CD4-positive, alpha-beta memory T cell (primary cell): Measurements from ENCODE around the gene OPN3. TPM values are rescaled to one million over a fixed set of nuclear protein-coding genes. Genes with fewer than 3 reads are reported as not detected.

Source experiments
- CTCF ChIA-PET: fragments of 350-600 bp; sonication (Branson Sonifier 250); formaldehyde crosslinking; loops from one replicate; lab custom pipeline; 2021; ENCODE audit warnings: inconsistent platforms; ENCODE audit not compliant: partially characterized antibody; lab: Charles Lee
- POLR2A ChIA-PET: fragments of 350-600 bp; sonication (Branson Sonifier 250); formaldehyde crosslinking; loops from one replicate; lab custom pipeline; 2021; ENCODE audit not compliant: partially characterized antibody; lab: Charles Lee
- DNase-seq, 5 donors: peaks; one replicate each; pipeline versions ENCODE4 v3.0.0 to v3.0.0-alpha.2; 2020 to 2022; ENCODE audit warnings: mixed read lengths in 1 of 5
- H3K27ac ChIP-seq: one replicate; pipeline ENCODE4 v1.7.0; 2013; ENCODE audit warnings: low read depth, low read length
- H3K27me3 ChIP-seq: 2 replicates; pipeline ENCODE4 v1.7.0; 2013; ENCODE audit warnings: mild to moderate bottlenecking, low read length, moderate library complexity; ENCODE audit not compliant: insufficient read depth
- H3K36me3 ChIP-seq: 2 replicates; pipeline ENCODE4 v1.7.0; 2013; ENCODE audit warnings: mild to moderate bottlenecking, low read length, moderate library complexity; ENCODE audit not compliant: insufficient read depth
- H3K4me1 ChIP-seq: 2 replicates; pipeline ENCODE4 v1.7.0; 2013; ENCODE audit warnings: mild to moderate bottlenecking, low read length, moderate library complexity; ENCODE audit not compliant: insufficient read depth
- H3K4me3 ChIP-seq, 2 donors: one replicate each; pipeline ENCODE4 v1.7.0; 2013; ENCODE audit warnings: low read length in 2 of 2, mild to moderate bottlenecking in 1 of 2
- H3K9me3 ChIP-seq, 2 donors: one replicate each; pipeline ENCODE4 v1.7.0; 2013; ENCODE audit warnings: low read length in 2 of 2, control low read depth in 1 of 2; ENCODE audit not compliant: control insufficient read depth in 1 of 2
- H3K27ac Mint-ChIP-seq, 7 donors: one replicate each; pipeline ENCODE4 v1.8.0; 2020 to 2021; ENCODE audit warnings: mixed read lengths in 7 of 7, mild to moderate bottlenecking in 6 of 7, inconsistent platforms in 3 of 7, moderate library complexity in 3 of 7
- H3K27me3 Mint-ChIP-seq, 2 donors: one replicate each; pipeline ENCODE4 v1.8.0; 2020 to 2021; ENCODE audit warnings: mixed read lengths in 2 of 2
- H3K36me3 Mint-ChIP-seq, 2 donors: one replicate each; pipeline ENCODE4 v1.8.0; 2020 to 2021; ENCODE audit warnings: mixed read lengths in 2 of 2, inconsistent platforms in 1 of 2, mild to moderate bottlenecking in 1 of 2
- H3K4me1 Mint-ChIP-seq, 4 donors: one replicate each; pipeline ENCODE4 v1.8.0; 2020 to 2021; ENCODE audit warnings: mixed read lengths in 4 of 4, mild to moderate bottlenecking in 1 of 4
- H3K4me3 Mint-ChIP-seq, 8 donors: one replicate each; pipeline ENCODE4 v1.8.0; 2020 to 2021; ENCODE audit warnings: mixed read lengths in 8 of 8, mild to moderate bottlenecking in 7 of 8, moderate library complexity in 6 of 8, inconsistent platforms in 3 of 8
- H3K9me3 Mint-ChIP-seq, 8 donors: one replicate each; pipeline ENCODE4 v1.8.0; 2020 to 2021; ENCODE audit warnings: mixed read lengths in 8 of 8, mild to moderate bottlenecking in 5 of 8, inconsistent platforms in 3 of 8, moderate library complexity in 1 of 8
- intact Hi-C: fragments of 100-400 bp; cut with micrococcal nuclease; formaldehyde crosslinking; loops from one replicate; pipeline ENCODE4 v1.15.1; 2023
- polyA plus RNA-seq, 2 donors: library from polyadenylated mRNA; unstranded; fragments of 300-500 nt; fragmentation: Illumina TruSeq; gene quantifications; one replicate each; pipeline ENCODE4 v1.2.3, GENCODE V29; 2021
- total RNA-seq, 2 experiments: library from RNA; stranded (reverse); gene quantifications; one replicate each; pipeline ENCODE4 v1.2.3, GENCODE V29; 2021

Gene OPN3
- total and polyA plus RNA-seq, 4 experiments from 2014 or later = 3.9 to 17.5 (median 8.9) TPM

GRCh38 chr1:241607497-241607896, 32.7 kb downstream of the OPN3 start:
- POLR2A ChIA-PET = no interaction called here
- H3K4me3 Mint-ChIP-seq = no peak overlapping the region

GRCh38 chr1:241606544-241606943, 33.6 kb downstream of the OPN3 start:
- Histone ChIP-seq H3K4me1 (no peaks in the 10 kb centered on the region), H3K27ac (no peak overlapping the region), H3K9me3 (no peaks in the 10 kb centered on the region), H3K36me3 (no peaks in the 10 kb centered on the region), H3K4me3 (no peak overlapping the region), H3K27me3 (no peaks in the 10 kb centered on the region)
- H3K4me3 Mint-ChIP-seq = no peak overlapping the region
- no peak for DNase-seq
- POLR2A ChIA-PET = no interaction called here
- no peak overlapping the region for H3K27ac Mint-ChIP-seq
- CTCF ChIA-PET = interaction anchor here (1.1 to 1.4 kb wide), 3 partner anchors 11 to 240 kb away, joined by 3 to 4 read pairs (median 4); no protein-coding TSS in a partner anchor
- H3K9me3 Mint-ChIP-seq = no peaks in the 10 kb centered on the region
- H3K36me3 Mint-ChIP-seq = peaks cover 0 to 14% of the 10 kb centered on the region in 2 donors
- H3K27me3 Mint-ChIP-seq = peaks cover 0 to 2% of the 10 kb centered on the region in 2 donors
- intact Hi-C loops = no loop called here
- H3K4me1 Mint-ChIP-seq = no peaks in the 10 kb centered on the region

More at GRCh38 chr1:241607497-241607896, 32.7 kb downstream of the OPN3 start:
- DNase-seq = no peak
- Histone ChIP-seq H3K4me3 (no peak overlapping the region), H3K4me1 (no peaks in the 10 kb centered on the region), H3K9me3 (no peaks in the 10 kb centered on the region), H3K27me3 (no peaks in the 10 kb centered on the region), H3K36me3 (no peaks in the 10 kb centered on the region), H3K27ac (no peak overlapping the region)
- no peak overlapping the region for H3K27ac Mint-ChIP-seq
- CTCF ChIA-PET = no interaction called here
- intact Hi-C loops = no loop called here
- H3K9me3 Mint-ChIP-seq = no peaks in the 10 kb centered on the region
- H3K36me3 Mint-ChIP-seq = peaks cover 0 to 7% of the 10 kb centered on the region in 2 donors
- H3K27me3 Mint-ChIP-seq = peaks cover 0 to 2% of the 10 kb centered on the region in 2 donors
- H3K4me1 Mint-ChIP-seq = no peaks in the 10 kb centered on the region

- peaks cover 0 to 14% of the 10 kb centered on the region in 2 donors for H3K36me3 Mint-ChIP-seq
- no peaks in the 10 kb centered on the region for H3K4me1 Mint-ChIP-seq
- H3K27me3 Mint-ChIP-seq = peaks cover 1 to 2% of the 10 kb centered on the region in 2 donors
- H3K4me3 ChIP-seq = no peak overlapping the region
- no peak overlapping the region for H3K27ac Mint-ChIP-seq
- H3K4me3 Mint-ChIP-seq = no peak overlapping the region
- no peaks in the 10 kb centered on the region for H3K4me1 ChIP-seq
- DNase-seq = no peak
- no peaks in the 10 kb centered on the region for H3K27me3 ChIP-seq
- POLR2A ChIA-PET = no interaction called here
- intact Hi-C loops = no loop called here
- no peak overlapping the region for H3K27ac ChIP-seq
- H3K36me3 ChIP-seq = no peaks in the 10 kb centered on the region
- CTCF ChIA-PET = no interaction called here
- no peaks in the 10 kb centered on the region for H3K9me3 ChIP-seq
- H3K9me3 Mint-ChIP-seq = no peaks in the 10 kb centered on the region
Observed at GRCh38 chr1:241605146-241605805, 34.9 kb downstream of the OPN3 start.

GRCh38 chr1:241603731-241604245, 36.4 kb downstream of the OPN3 start:
- Mint-ChIP-seq H3K27ac (no peak overlapping the region), H3K4me3 (no peak overlapping the region), H3K4me1 (no peaks in the 10 kb centered on the region), H3K9me3 (no peaks in the 10 kb centered on the region), H3K36me3 (peaks cover 0 to 14% of the 10 kb centered on the region in 2 donors), H3K27me3 (peaks cover 1 to 2% of the 10 kb centered on the region in 2 donors)
- no peak overlapping the region for H3K4me3 ChIP-seq
- no peaks in the 10 kb centered on the region for H3K27me3 ChIP-seq
- intact Hi-C loops = no loop called here
- DNase-seq = no peak
- no peak overlapping the region for H3K27ac ChIP-seq
- H3K4me1 ChIP-seq = no peaks in the 10 kb centered on the region
- ChIA-PET CTCF (no interaction called here), POLR2A (no interaction called here)
- H3K9me3 ChIP-seq = no peaks in the 10 kb centered on the region
- H3K36me3 ChIP-seq = no peaks in the 10 kb centered on the region

- H3K4me3 Mint-ChIP-seq = no peak overlapping the region
- intact Hi-C loops = no loop called here
- peaks cover 0 to 14% of the 10 kb centered on the region in 2 donors for H3K36me3 Mint-ChIP-seq
- peak overlapping the region in 1 of 7 donors; percentile 11 for H3K27ac Mint-ChIP-seq
- Histone ChIP-seq H3K4me3 (no peak overlapping the region), H3K27me3 (no peaks in the 10 kb centered on the region), H3K27ac (no peak overlapping the region), H3K4me1 (no peaks in the 10 kb centered on the region), H3K9me3 (no peaks in the 10 kb centered on the region), H3K36me3 (no peaks in the 10 kb centered on the region)
- H3K27me3 Mint-ChIP-seq = peaks cover under 1 to 1% of the 10 kb centered on the region in 2 donors
- no peak for DNase-seq
- no peaks in the 10 kb centered on the region for H3K4me1 Mint-ChIP-seq
- H3K9me3 Mint-ChIP-seq = no peaks in the 10 kb centered on the region
- ChIA-PET CTCF (no interaction called here), POLR2A (no interaction called here)
Observed at GRCh38 chr1:241600496-241600901, 39.7 kb downstream of the OPN3 start.

GRCh38 chr1:241598249-241598648, 41.9 kb downstream of the OPN3 start:
- H3K36me3 ChIP-seq = no peaks in the 10 kb centered on the region
- H3K4me3 ChIP-seq = no peak overlapping the region
- Mint-ChIP-seq H3K9me3 (no peaks in the 10 kb centered on the region), H3K4me3 (no peak overlapping the region), H3K36me3 (peaks cover 0 to 26% of the 10 kb centered on the region in 2 donors), H3K4me1 (no peaks in the 10 kb centered on the region), H3K27me3 (peaks cover 0 to 1% of the 10 kb centered on the region in 2 donors), H3K27ac (no peak overlapping the region)
- POLR2A ChIA-PET = no interaction called here
- no peak for DNase-seq
- no peaks in the 10 kb centered on the region for H3K27me3 ChIP-seq
- H3K4me1 ChIP-seq = no peaks in the 10 kb centered on the region
- intact Hi-C loops = no loop called here
- CTCF ChIA-PET = no interaction called here
- H3K27ac ChIP-seq = no peak overlapping the region
- no peaks in the 10 kb centered on the region for H3K9me3 ChIP-seq

GRCh38 chr1:241596633-241597032, 43.5 kb downstream of the OPN3 start:
- CTCF ChIA-PET = interaction anchor here (1.3 kb wide), 1 partner anchor 15 kb away, joined by 5 read pairs; no protein-coding TSS in a partner anchor
- no peak overlapping the region for H3K27ac ChIP-seq
- H3K36me3 ChIP-seq = no peaks in the 10 kb centered on the region
- Mint-ChIP-seq H3K4me1 (no peaks in the 10 kb centered on the region), H3K27me3 (peaks cover 0 to 1% of the 10 kb centered on the region in 2 donors), H3K4me3 (no peak overlapping the region), H3K27ac (no peak overlapping the region), H3K36me3 (peaks cover 0 to 16% of the 10 kb centered on the region in 2 donors), H3K9me3 (no peaks in the 10 kb centered on the region)
- no peak overlapping the region for H3K4me3 ChIP-seq
- POLR2A ChIA-PET = no interaction called here
- no peaks in the 10 kb centered on the region for H3K27me3 ChIP-seq
- no peaks in the 10 kb centered on the region for H3K4me1 ChIP-seq
- intact Hi-C loops = no loop called here
- H3K9me3 ChIP-seq = no peaks in the 10 kb centered on the region
- no peak for DNase-seq
